ENCODE measurements around the gene RNF152. TPM values are rescaled to one million over a fixed set of nuclear protein-coding genes. Genes with fewer than 3 reads are reported as not detected.
A peak's percentile ranks its signal among the peaks of the same experiment; 100 is the strongest.

Gene RNF152
- total RNA-seq, 1 donor from 2014 or later, result 76.4 TPM

DNA sequence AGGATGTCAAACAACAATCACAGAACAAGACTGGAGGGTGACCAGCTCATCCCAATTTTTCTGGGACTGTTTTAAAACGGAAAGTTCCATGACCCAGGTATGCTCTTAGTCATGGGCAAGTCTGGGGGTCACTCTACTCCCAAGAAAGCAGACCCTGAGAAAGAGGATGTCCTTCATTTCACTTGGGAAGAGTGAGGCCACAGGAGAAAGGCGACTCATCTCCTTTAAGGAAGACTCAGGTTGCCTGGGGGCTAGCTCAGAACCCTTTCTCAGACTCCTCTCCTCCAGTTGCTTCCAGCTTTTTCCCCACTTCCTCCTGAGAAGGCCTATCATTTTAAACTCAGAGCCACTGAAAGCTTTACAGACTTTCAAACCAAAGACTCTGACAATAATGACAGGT is 9.3 kb downstream of the RNF152 start:
- H3K27ac Mint-ChIP-seq (ENCODE audit: unreplicated experiment), result no peak overlapping the region
- peaks cover 58% of the 10 kb centered on the region for H3K36me3 Mint-ChIP-seq (ENCODE audit: unreplicated experiment)
- DNase-seq (ENCODE audit: extremely low spot score, unreplicated experiment), result no peak
- TF ChIP-seq, protein P1, sequence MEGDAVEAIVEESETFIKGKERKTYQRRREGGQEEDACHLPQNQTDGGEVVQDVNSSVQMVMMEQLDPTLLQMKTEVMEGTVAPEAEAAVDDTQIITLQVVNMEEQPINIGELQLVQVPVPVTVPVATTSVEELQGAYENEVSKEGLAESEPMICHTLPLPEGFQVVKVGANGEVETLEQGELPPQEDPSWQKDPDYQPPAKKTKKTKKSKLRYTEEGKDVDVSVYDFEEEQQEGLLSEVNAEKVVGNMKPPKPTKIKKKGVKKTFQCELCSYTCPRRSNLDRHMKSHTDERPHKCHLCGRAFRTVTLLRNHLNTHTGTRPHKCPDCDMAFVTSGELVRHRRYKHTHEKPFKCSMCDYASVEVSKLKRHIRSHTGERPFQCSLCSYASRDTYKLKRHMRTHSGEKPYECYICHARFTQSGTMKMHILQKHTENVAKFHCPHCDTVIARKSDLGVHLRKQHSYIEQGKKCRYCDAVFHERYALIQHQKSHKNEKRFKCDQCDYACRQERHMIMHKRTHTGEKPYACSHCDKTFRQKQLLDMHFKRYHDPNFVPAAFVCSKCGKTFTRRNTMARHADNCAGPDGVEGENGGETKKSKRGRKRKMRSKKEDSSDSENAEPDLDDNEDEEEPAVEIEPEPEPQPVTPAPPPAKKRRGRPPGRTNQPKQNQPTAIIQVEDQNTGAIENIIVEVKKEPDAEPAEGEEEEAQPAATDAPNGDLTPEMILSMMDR (IDR thresholded peaks at IDR 0.05), result no peak
- no peak overlapping the region for H3K4me3 Mint-ChIP-seq (ENCODE audit: unreplicated experiment)
- H3K9me3 Mint-ChIP-seq (ENCODE audit: unreplicated experiment), result no peaks in the 10 kb centered on the region
- H3K27me3 Mint-ChIP-seq (ENCODE audit: unreplicated experiment), result no peaks in the 10 kb centered on the region
- H3K4me1 Mint-ChIP-seq (ENCODE audit: unreplicated experiment), result peaks cover 48% of the 10 kb centered on the region

DNA sequence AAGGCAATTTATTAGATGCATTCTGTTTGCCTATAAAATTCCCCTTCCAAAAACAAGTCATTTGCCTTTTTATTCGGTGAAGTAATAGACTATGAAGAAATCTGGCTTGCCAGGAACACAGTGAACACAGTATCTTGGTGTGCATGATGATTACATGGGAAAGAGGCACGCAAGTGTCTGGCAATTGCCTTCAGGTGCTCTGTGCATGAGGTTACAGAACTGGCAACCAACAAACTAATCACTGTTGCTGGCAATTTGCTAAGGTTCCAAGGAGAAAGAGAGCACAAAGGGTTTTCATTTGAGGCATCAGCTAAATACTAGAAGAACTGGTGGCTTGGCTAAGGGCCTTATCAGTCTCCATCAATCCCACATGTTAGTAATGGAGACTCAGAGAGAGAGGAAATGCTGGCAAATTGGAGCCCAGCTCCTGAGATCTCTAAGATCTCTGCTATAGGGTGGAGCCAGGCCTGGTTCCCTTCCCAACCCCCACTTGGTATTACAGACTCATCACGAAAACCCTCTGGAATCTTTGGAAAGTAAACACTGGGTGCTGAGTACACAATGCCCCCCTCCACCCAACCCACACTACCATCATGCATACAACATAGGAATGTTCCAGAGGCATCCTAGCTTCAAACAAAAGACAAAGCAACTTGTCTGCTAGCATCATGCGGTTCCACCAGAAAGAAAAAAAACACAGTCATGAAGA is 10.4 kb downstream of the RNF152 start:
- DNase-seq (ENCODE audit: extremely low spot score, unreplicated experiment), result no peak
- TF ChIP-seq, protein P1 (IDR thresholded peaks at IDR 0.05), result no peak
- H3K27me3 Mint-ChIP-seq (ENCODE audit: unreplicated experiment), result no peaks in the 10 kb centered on the region
- H3K4me3 Mint-ChIP-seq (ENCODE audit: unreplicated experiment), result no peak overlapping the region
- H3K9me3 Mint-ChIP-seq (ENCODE audit: unreplicated experiment), result no peaks in the 10 kb centered on the region
- peak overlapping the region; percentile 55 for H3K27ac Mint-ChIP-seq (ENCODE audit: unreplicated experiment)
- peaks cover 49% of the 10 kb centered on the region for H3K4me1 Mint-ChIP-seq (ENCODE audit: unreplicated experiment)
- H3K36me3 Mint-ChIP-seq (ENCODE audit: unreplicated experiment), result peaks cover 49% of the 10 kb centered on the region

DNA sequence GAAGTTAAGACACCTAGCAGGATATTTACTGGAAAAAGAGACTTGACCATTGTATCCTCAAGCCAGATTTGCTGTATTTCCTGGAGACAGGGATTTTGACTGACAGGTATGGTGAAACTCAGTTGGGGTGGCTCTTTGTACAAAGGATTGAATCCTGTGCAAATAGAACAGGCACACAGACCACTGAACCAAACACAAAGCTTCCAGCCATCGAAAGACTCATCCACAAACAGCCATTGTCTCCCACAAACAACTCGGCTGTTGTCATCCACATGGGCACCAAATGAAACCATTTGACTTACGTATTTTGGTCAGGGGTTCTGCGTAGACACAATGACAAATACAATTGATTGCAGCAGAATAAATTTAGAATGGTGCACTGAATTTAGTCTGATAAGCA is 15.9 kb downstream of the RNF152 start:
- Mint-ChIP-seq H3K36me3 (ENCODE audit: unreplicated experiment) (peaks cover 45% of the 10 kb centered on the region), H3K4me1 (ENCODE audit: unreplicated experiment) (peaks cover 28% of the 10 kb centered on the region), H3K9me3 (ENCODE audit: unreplicated experiment) (no peaks in the 10 kb centered on the region), H3K27me3 (ENCODE audit: unreplicated experiment) (no peaks in the 10 kb centered on the region), H3K27ac (ENCODE audit: unreplicated experiment) (no peak overlapping the region), H3K4me3 (ENCODE audit: unreplicated experiment) (no peak overlapping the region)
- DNase-seq (ENCODE audit: extremely low spot score, unreplicated experiment), result no peak
- TF ChIP-seq, protein P1 (IDR thresholded peaks at IDR 0.05), result no peak

DNA sequence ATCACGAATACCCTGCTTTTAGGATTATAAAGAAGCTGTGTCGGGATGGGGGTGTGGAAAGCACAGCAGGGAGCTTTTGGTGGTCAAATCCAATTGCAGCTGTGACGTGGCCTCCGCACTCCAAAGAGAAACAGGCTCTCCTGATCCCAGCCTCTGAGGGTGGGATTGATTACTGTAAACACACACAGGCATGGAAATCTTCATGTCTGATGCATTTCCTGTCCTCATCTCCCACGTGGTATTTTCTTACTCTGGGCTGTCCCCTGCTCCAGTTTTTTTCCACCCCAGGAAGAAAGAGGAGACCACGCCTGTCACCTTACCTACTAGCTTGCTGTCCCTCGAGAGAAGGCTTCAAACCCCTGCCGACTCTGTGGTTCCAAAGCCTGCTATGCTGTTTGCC is 22.7 kb downstream of the RNF152 start:
- DNase-seq (ENCODE audit: extremely low spot score, unreplicated experiment), result peak; percentile 83
- peak overlapping the region; percentile 3 for H3K4me3 Mint-ChIP-seq (ENCODE audit: unreplicated experiment)
- H3K9me3 Mint-ChIP-seq (ENCODE audit: unreplicated experiment), result no peaks in the 10 kb centered on the region
- peak overlapping the region; percentile 92 for H3K27ac Mint-ChIP-seq (ENCODE audit: unreplicated experiment)
- TF ChIP-seq, protein P1 (IDR thresholded peaks at IDR 0.05), result no peak
- peaks cover 55% of the 10 kb centered on the region for H3K4me1 Mint-ChIP-seq (ENCODE audit: unreplicated experiment)
- no peaks in the 10 kb centered on the region for H3K27me3 Mint-ChIP-seq (ENCODE audit: unreplicated experiment)
- peaks cover 27% of the 10 kb centered on the region for H3K36me3 Mint-ChIP-seq (ENCODE audit: unreplicated experiment)

DNA sequence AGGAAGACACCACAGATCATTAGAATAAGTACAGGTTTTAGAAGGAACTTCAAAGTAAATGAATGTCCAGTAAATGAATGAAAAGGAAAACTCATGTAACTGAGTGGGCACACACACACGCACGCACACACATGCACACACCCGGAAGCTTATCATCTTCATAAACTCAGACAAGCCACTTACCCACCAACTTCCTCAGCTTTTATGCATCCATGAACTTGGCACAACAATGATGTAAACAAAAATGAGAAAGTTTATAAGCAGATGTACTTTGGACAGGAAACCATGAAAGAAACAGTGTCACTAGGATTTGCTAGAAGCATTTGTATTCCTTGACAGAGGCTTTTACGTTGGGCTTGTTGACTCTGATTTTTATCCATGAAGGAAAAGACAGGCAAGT is 23.2 kb downstream of the RNF152 start:
- Mint-ChIP-seq H3K9me3 (ENCODE audit: unreplicated experiment) (no peaks in the 10 kb centered on the region), H3K4me1 (ENCODE audit: unreplicated experiment) (peaks cover 55% of the 10 kb centered on the region), H3K27me3 (ENCODE audit: unreplicated experiment) (no peaks in the 10 kb centered on the region), H3K36me3 (ENCODE audit: unreplicated experiment) (peaks cover 27% of the 10 kb centered on the region), H3K27ac (ENCODE audit: unreplicated experiment) (peak overlapping the region; percentile 92), H3K4me3 (ENCODE audit: unreplicated experiment) (no peak overlapping the region)
- TF ChIP-seq, protein P1 (IDR thresholded peaks at IDR 0.05), result no peak
- peak; percentile 17 for DNase-seq (ENCODE audit: extremely low spot score, unreplicated experiment)

Measured in osteocyte (in vitro differentiated cells).